ENCODE data around the gene GRK5.

GRCh38 chr10:119313644-119314043, 106.3 kb downstream of the GRK5 start:
- no peak for TF ChIP-seq POLR2A (IDR thresholded peaks at IDR 0.05)
- TF ChIP-seq POLR2AphosphoS5 (IDR thresholded peaks at IDR 0.05) = no peak
- no peak for TF ChIP-seq CTCF (IDR thresholded peaks at IDR 0.05)
- TF ChIP-seq EP300 (IDR thresholded peaks at IDR 0.05) = no peak
